Stimulated activated CD8-positive, alpha-beta memory T cell treated with anti-CD3 and anti-CD28 coated beads, Interleukin-7, amount 100 ng/mL, for 4 hours (primary cell): Measurements from ENCODE around the gene RRP36.
A peak's percentile ranks its signal among the peaks of the same experiment; 100 is the strongest.

Experiments used
- DNase-seq, 2 donors: peaks; one replicate each; pipeline ENCODE4 v3.0.0-alpha.2; 2020; ENCODE audit warnings: low read depth in 2 of 2

Gene RRP36

GRCh38 chr6:43007126-43007525 is 14.3 kb upstream of the RRP36 start:
- no peak for DNase-seq

DNA sequence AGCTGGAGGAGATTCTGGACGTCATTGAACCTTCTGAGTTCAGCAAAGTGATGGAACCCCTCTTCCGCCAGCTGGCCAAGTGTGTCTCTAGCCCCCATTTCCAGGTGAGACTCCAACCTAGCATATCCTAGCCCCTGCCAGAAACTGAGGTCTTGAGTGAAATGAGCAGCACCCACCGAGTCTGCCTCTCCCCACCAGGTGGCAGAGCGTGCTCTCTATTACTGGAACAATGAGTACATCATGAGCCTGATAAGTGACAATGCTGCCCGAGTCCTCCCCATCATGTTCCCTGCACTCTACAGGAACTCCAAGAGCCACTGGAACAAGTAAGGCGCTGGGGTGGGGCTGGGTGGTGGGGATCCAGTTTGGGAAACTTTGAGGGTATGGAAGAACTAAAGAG is 12.3 kb upstream of the RRP36 start:
- DNase-seq, result no peak

GRCh38 chr6:43011207-43011606 is 10.2 kb upstream of the RRP36 start:
- no peak for DNase-seq

DNA sequence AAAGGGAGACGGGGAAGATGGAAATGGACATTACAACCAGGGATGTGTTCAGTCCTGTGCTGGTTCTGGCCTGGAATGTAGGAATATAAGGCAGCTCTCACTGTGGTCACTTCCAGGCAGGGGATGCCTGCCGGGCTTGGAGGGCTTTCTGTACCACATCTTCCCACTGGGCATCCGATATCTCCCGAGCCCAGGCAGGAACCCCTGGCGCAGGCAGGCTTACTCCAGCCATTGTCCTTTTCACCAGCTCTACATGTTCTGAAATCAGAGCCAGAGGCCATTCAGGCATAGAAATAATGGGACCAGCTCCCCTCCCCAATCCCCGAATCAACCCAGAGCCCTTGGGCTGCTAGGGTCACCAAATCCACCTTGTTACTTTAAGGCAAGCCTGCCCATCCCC is 9.1 kb upstream of the RRP36 start:
- DNase-seq, result no peak

- no peak for DNase-seq
Observed at GRCh38 chr6:43013097-43013842, 8.2 kb upstream of the RRP36 start.

GRCh38 chr6:43013843-43014433 is 7.5 kb upstream of the RRP36 start, which contains the start of the genes KLHDC3 and MEA1:
Gene KLHDC3, plus strand, starts transcription at chr6:43014249. Its CDS starts 2,944 bp downstream, at chr6:43017193.
Gene MEA1, minus strand, starts transcription at chr6:43013946. Its CDS starts 133 bp downstream, at chr6:43013813.
- peak; percentile 98 to 99 for DNase-seq

DNA sequence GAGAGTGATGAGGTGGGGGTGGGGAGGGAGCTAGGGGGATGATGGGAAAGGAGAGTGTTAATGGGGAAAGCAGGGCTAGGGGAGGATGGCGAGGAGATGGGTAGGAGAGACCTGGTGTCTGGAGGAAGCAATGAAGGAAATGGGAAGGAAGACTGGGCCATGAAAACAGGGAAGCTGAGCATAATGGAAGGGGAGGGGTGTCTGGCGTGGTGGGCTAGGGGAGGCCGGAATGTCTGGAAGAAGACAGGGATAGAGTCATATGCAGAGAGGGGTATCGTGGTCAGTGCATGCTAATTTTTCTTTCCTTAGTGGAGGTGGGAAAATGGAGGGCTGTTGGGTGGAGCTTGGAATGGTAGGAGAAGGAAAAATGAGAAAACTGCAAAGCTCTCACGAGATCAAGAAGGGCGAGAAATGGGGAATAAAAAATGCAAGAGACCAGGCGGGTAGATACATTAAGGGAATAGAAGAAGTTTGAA is 7.0 kb upstream of the RRP36 start:
- DNase-seq, result no peak

GRCh38 chr6:43016176-43016942 is 5.1 kb upstream of the RRP36 start:
- DNase-seq, result no peak

DNA sequence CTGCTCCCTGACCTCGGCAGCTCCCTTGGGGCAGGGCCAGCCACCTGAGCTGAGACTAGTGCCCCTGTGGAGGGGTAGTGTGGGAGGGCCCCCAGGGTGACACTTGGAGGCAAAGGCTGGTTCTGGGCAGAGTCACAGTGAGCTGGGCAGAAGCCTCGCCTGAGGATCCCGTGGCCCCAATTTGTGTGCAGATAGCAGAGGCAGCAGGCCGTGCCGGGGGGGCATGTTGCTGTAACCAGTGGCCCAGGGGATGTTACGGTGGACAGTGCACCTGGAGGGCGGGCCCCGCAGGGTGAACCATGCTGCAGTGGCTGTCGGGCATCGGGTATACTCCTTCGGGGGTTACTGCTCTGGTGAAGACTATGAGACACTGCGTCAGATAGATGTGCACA is 4.5 kb upstream of the RRP36 start:
- no peak for DNase-seq

DNA sequence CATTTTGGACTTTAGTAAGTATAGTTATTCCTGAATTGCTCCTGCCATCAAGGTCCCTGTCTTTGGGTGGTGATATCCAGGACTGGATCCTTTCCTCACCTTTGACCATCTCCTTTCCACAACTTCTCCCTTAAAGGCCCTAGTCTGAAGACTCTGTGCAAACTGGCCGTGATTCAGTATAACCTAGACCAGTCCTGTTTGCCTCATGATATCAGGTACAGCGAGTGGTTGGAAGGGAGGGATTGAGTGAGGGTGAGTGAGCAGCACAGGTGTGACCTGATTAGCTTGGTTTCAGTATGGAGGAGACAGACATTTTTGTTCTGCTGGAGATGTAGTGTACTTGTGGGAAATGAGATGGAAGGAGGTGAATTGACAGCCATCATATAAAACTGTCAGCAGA is 2.3 kb upstream of the RRP36 start:
- DNase-seq, result no peak

DNA sequence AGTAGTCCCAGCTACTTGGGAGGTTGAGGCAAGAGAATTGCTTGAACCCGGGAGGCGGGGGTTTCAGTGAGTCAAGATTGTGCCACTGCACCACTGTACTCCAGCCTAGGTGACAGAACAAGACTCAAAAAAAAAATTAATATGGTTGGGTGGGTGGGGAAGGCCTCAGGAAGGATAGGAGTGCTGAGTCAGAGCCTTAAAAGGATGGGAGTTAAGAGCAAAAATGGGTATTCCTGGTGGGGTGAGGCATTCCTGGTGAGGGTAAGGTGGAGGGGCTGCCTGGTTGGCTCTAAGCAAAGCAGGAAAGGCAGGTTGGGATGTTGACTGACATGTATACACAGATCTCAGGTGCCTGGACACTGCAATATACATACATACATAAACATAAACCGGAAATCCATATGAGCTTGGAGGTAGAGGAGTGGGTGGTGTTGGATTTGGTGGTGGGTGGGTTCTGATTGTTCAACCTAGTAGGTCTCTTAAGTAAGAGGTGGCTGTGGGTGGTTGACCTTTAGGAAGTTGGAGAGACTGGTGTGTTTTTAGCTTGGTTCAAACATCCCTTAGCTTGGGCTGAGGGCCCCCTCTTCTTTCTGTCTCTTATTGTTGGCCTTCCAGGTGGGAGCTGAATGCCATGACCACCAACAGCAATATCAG is 1.2 kb upstream of the RRP36 start:
- DNase-seq, result no peak

DNA sequence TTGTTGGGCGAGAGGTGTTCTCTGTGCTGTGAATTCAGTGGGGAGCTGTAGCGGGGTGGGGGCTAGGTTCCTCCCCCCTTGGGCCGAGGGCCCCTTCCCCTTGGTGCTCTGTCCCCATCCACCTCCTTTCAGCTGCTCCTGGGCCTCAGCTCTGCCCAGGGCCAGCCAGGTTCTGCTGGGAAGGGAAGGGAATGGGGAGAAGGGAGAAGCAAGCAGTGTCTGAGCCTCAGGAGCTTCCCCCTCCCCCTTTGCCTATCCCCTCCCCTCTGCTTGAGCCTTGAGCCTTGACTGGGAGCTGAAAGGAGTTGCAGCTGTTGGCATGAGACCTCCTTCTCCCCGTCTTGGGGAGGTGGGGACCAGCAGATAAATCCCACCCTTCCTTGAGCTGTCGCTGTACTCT is 576 bp upstream of the RRP36 start:
- DNase-seq, result no peak

GRCh38 chr6:43024436-43024835 is 3.0 kb downstream of the RRP36 start:
- no peak for DNase-seq

GRCh38 chr6:43026365-43026764 is 4.9 kb downstream of the RRP36 start:
- no peak for DNase-seq

- no peak for DNase-seq
Observed at GRCh38 chr6:43029120-43029519, 7.7 kb downstream of the RRP36 start.

DNA sequence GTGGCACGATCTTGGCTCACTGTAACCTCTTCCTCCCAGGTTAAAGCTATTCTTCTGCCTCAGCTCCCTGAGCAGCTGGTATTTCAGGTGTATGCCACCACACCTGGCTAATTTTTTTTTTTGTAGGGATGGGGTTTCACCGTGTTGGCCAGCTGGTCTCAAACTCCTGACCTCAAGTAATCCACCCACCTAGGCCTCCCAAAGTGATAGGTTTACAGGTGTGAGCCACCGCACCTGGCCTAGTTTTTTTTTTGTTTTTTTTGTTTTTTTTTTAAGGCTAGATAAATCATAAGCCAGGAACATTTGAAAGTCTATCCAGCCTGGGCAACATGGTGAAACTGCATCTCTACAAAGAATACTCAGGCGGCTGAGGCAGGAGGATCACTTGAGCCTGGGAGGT is 10.9 kb downstream of the RRP36 start:
- no peak for DNase-seq

DNA sequence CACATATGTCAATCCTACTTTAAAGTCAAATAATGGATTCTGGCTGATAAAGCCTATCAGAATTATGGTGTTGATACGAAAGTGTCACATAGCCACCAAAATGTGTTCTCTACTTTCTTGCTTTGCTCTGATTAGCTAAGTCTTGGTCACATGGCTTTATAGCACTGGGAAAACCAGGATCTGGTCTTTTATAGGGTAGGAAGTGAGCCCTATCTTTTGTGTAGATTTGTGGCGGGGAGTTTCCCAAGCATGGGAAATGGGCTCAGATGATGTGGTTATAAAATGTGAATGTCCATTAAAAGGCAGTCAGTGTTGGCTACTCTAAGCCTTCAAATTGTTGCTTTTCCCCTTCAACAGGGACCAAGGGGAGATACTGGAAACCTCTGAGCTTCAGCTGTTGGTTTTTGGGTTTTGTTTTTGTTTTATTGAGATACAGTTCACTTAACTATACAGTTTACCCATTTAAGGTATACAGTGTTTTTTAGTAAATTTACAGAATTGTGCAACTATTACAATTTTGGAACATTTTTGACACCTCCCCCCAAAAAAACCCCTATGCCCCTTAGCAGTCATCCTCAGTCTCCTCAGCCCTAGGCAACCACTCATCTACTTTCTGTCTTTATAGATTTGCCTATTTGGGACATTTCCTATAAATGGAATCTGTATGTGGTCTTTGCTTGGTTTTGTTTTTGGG is 12.2 kb downstream of the RRP36 start:
- DNase-seq, result no peak

DNA sequence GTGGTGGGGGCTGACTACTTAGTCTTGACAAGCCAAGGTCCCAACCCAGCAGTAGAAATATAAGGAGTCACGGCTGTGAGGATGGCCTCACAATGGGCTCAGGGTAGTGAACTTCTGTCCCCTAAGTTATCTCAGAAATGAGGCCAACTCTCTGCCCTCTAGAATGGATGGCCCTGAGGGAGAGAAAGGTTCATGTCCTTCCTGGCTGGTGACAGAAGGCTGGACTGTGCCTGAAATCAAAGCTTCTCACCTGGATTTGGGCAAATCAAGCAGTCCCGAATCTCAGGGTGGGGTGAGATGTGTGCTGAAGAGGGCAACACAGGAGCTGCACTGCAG is 12.7 kb downstream of the RRP36 start:
- no peak for DNase-seq

DNA sequence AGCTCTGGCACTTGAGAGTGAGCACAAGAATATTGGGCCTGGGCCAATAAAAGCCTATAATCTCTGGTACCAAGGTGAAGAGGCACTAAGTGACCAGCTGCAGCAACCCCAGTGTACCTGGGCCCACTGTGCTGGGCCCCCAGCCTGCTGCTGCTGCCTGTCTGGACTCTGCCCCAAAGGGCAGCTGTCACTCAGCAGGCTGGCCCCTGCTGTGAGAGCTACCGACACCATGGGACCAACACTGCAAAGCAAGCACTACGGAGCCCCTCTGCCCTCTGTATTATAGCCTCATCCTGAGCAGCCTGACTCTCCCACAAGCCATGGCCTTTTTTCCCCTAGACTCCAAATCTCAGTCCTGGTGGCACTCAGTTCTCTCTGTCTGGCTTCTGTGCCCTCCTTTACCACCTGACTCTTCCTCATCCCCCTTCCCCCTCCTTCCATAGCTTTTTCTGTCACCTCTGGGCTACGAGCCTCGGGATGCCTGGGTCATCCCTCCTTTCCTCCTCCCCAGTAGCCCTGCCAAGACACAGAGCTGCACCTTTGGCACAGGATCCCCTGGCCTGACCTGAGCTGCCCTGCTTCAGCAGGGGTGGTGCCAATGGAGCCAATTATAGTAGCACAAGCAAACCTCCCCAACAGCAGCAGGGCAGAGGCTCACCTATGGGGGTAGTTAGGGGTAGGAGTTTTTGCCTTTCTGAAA is 14.2 kb downstream of the RRP36 start:
- no peak for DNase-seq

GRCh38 chr6:43036712-43037111 is 15.3 kb downstream of the RRP36 start:
- DNase-seq, result no peak

DNA sequence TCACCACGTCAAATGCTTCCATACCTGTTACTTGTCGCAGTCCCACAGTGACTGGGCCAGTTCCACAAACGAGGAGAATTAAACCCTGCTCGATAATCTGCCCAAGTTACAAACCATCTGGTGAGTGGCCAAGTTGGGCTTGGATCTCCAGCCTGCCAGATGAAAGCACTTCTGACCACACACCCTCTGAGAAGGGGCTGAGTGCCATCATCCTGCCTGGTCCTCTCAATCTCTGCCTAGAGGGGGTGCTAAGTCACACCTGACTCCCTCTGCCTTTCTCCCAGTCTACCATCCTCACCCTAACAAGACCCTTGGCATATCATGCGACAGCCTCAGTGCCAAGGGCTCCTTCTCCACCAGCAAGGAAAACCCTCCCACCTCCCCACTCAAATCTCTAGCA is 15.8 kb downstream of the RRP36 start:
- DNase-seq, result no peak
